ENCODE data around the gene COL17A1.

- TF ChIP-seq CTCF (IDR thresholded peaks at IDR 0.05), result no peak
- TF ChIP-seq SIN3A (IDR thresholded peaks at IDR 0.05; ENCODE audit: borderline replicate concordance, insufficient read depth, low read depth, low read length), result no peak
These were observed 1.1 kb downstream of the COL17A1 start for GRCh38 chr10:104084482-104085142.

Measured in Panc1 (cell line).